ENCODE results near the gene BACE2.

DNA sequence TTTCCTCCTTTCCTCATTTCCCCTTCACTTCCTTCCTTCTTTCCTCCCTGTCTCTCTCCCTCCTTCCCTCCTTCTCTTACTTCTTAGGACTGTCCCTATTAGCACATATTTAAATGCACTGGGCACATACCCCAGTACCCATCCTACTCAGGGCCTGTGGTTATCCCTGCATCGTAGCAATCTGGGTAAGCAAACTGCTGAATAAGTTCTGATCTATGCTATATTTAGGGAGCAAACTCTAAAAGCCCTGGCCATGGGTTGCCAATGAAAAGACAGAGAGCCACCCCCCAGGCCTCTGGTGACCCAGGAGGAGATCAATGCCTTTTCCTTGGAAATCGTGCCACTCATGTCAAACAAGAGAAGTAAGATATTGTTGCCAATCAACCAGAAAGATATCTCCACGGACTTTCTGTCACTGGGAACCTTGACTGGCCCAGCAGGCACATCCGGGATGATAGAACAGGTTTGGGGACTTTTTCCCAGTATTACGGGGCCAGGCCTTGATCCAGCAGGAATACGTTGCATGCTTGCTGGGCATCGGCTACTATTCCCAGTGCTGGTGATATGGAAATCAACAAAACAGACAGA lies 154.0 kb downstream of the BACE2 start:
- TF ChIP-seq, protein P1, sequence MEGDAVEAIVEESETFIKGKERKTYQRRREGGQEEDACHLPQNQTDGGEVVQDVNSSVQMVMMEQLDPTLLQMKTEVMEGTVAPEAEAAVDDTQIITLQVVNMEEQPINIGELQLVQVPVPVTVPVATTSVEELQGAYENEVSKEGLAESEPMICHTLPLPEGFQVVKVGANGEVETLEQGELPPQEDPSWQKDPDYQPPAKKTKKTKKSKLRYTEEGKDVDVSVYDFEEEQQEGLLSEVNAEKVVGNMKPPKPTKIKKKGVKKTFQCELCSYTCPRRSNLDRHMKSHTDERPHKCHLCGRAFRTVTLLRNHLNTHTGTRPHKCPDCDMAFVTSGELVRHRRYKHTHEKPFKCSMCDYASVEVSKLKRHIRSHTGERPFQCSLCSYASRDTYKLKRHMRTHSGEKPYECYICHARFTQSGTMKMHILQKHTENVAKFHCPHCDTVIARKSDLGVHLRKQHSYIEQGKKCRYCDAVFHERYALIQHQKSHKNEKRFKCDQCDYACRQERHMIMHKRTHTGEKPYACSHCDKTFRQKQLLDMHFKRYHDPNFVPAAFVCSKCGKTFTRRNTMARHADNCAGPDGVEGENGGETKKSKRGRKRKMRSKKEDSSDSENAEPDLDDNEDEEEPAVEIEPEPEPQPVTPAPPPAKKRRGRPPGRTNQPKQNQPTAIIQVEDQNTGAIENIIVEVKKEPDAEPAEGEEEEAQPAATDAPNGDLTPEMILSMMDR (IDR thresholded peaks at IDR 0.05): no peak
- no peak for TF ChIP-seq POLR2A (IDR thresholded peaks at IDR 0.05)
